HepG2 (cell line): ENCODE measurements around the gene NIBAN1. TPM values are rescaled to one million over a fixed set of nuclear protein-coding genes. Genes with fewer than 3 reads are reported as not detected.

ENCODE experiments used
- ATAC-seq: fragments of 200-7000 bp; cut with Tn5 transposase; 3 replicates; pipeline ENCODE4 v1.9.1; 2020; ENCODE audit warnings: mild to moderate bottlenecking, moderate library complexity
- BruUV-seq: library from RNA; stranded (reverse); fragments of 400-500 nt; replicated peaks from 2 replicates; lab custom pipeline; 2021; lab: Mats Ljungman, UMichigan
- CTCF ChIA-PET: fragments of 300-600 bp; formaldehyde crosslinking; extraction: SDS; loops from one replicate; lab custom pipeline; 2021; ENCODE audit warnings: low total read pairs, inconsistent platforms, low intra/inter-chr PET ratio; lab: Yijun Ruan, JAX
- POLR2A ChIA-PET: fragments of 350-600 bp; sonication (Branson Sonifier 250); formaldehyde crosslinking; loops from one replicate; lab custom pipeline; 2020; ENCODE audit warnings: antibody characterized with exemption, inconsistent platforms; lab: Yijun Ruan, JAX
- DNase-seq: peaks from one replicate; pipeline ENCODE4 v3.0.0-alpha.2; 2015; ENCODE audit warnings: low spot score
- FAIRE-seq: peaks from 3 replicates; lab custom pipeline; 2011; peaks lifted over from hg19 to GRCh38; lab: Jason Lieb, UNC
- H2AFZ ChIP-seq: one replicate; pipeline ENCODE4 v1.6.1; 2011; ENCODE audit warnings: low read length, inconsistent platforms
- H3K27ac ChIP-seq: fragments of 300-600 bp; 3 replicates; pipeline ENCODE4 v1.8.0; 2011; ENCODE audit warnings: mixed run types, mild to moderate bottlenecking, mixed read lengths, low read length, inconsistent platforms; ENCODE audit not compliant: insufficient read depth; ENCODE audit errors: extremely low read length
- H3K27me3 ChIP-seq, 2 experiments: fragments of 200-600 bp in 1 of 2; 2 replicates in 1 of 2; 3 replicates in 1 of 2; pipeline versions ENCODE4 v1.6.0 to v1.8.0; 2011; ENCODE audit warnings: low read length in 2 of 2, mild to moderate bottlenecking in 2 of 2, moderate library complexity in 2 of 2, inconsistent platforms in 1 of 2; ENCODE audit not compliant: insufficient read depth in 2 of 2, control insufficient read depth in 1 of 2
- H3K36me3 ChIP-seq, 2 experiments: fragments of 200-600 bp in 1 of 2; replicated peaks in 1 of 2; 2 replicates in 1 of 2; 3 replicates in 1 of 2; pipeline versions ENCODE4 v1.5.1 to v1.8.0; 2011; ENCODE audit warnings: low read length in 2 of 2, inconsistent platforms in 1 of 2; ENCODE audit not compliant: insufficient read depth in 2 of 2, control insufficient read depth in 1 of 2
- H3K4me1 ChIP-seq: 2 replicates; pipeline ENCODE4 v1.5.1; 2012; ENCODE audit warnings: low read length, inconsistent platforms; ENCODE audit not compliant: insufficient read depth
- H3K4me2 ChIP-seq: 2 replicates; pipeline ENCODE4 v1.6.0; 2011; ENCODE audit warnings: low read depth, low read length, inconsistent platforms
- H3K4me3 ChIP-seq, 3 experiments: fragments of 200-600 bp in 1 of 3; sonication (generic), shearing (Covaris generic) in 1 of 3; replicated peaks in 1 of 3; 2 replicates each; pipeline ENCODE4 v1.5.1; 2011 to 2016; ENCODE audit warnings: low read length in 3 of 3, inconsistent platforms in 2 of 3, low read depth in 2 of 3, mild to moderate bottlenecking in 2 of 3, control low read depth in 1 of 3, mixed read lengths in 1 of 3; ENCODE audit not compliant: insufficient read depth in 1 of 3
- H3K79me2 ChIP-seq: one replicate; pipeline ENCODE4 v1.6.1; 2011; ENCODE audit warnings: low read length, inconsistent platforms; ENCODE audit not compliant: insufficient read depth
- H3K9ac ChIP-seq: 2 replicates; pipeline ENCODE4 v1.6.0; 2011; ENCODE audit warnings: mild to moderate bottlenecking, low read depth, low read length, inconsistent platforms; ENCODE audit not compliant: insufficient read depth
- H3K9me3 ChIP-seq: 2 replicates; pipeline ENCODE4 v1.5.1; 2012; ENCODE audit warnings: mild to moderate bottlenecking, low read length
- H4K20me1 ChIP-seq: 2 replicates; pipeline ENCODE4 v1.6.0; 2011; ENCODE audit warnings: inconsistent platforms, mild to moderate bottlenecking, low read length, moderate library complexity; ENCODE audit not compliant: insufficient read depth
- ARID2 ChIP-seq: sonication (generic); formaldehyde crosslinking; IDR thresholded peaks from 2 replicates; pipeline ENCODE4 v1.8.1; 2022; ENCODE audit warnings: mild to moderate bottlenecking, missing genetic modification reagents, borderline replicate concordance
- ASH2L ChIP-seq: fragments of 300-600, 200-600 bp; sonication (generic); IDR thresholded peaks from 2 replicates; pipeline ENCODE4 v1.7.0; 2017; ENCODE audit warnings: low read depth, mild to moderate bottlenecking, moderate library complexity, mixed read lengths, low read length; ENCODE audit not compliant: insufficient read length
- BORCS8-MEF2B ChIP-seq: sonication (generic); formaldehyde crosslinking; IDR thresholded peaks from 2 replicates; pipeline ENCODE4 v1.8.0; 2022; ENCODE audit warnings: mild to moderate bottlenecking, missing genetic modification reagents
- EEA1 ChIP-seq: sonication (generic); formaldehyde crosslinking; IDR thresholded peaks from 2 replicates; pipeline ENCODE4 v1.5.1; 2020; ENCODE audit warnings: mild to moderate bottlenecking, missing genetic modification reagents, borderline replicate concordance
- FOXK2 ChIP-seq: fragments of 450-650 bp; IDR thresholded peaks from 2 replicates; pipeline ENCODE4 v1.6.1; 2016
- JUNB ChIP-seq: sonication (generic); formaldehyde crosslinking; IDR thresholded peaks from 2 replicates; pipeline ENCODE4 v1.8.0; 2022; ENCODE audit warnings: missing genetic modification reagents, mild to moderate bottlenecking, borderline replicate concordance
- MED8 ChIP-seq: sonication (generic); formaldehyde crosslinking; IDR thresholded peaks from 2 replicates; pipeline ENCODE4 v1.8.1; 2023; ENCODE audit warnings: mild to moderate bottlenecking, missing genetic modification reagents; ENCODE audit not compliant: insufficient replicate concordance
- SPEN ChIP-seq: sonication (generic); formaldehyde crosslinking; IDR thresholded peaks from 2 replicates; pipeline ENCODE4 v1.5.1; 2020; ENCODE audit warnings: low read depth, mild to moderate bottlenecking, missing genetic modification reagents
- ZC3H13 ChIP-seq: sonication (generic); formaldehyde crosslinking; IDR thresholded peaks from 2 replicates; pipeline ENCODE4 v1.8.1; 2023; ENCODE audit warnings: mild to moderate bottlenecking, missing genetic modification reagents, moderate library complexity
- ZNF232 ChIP-seq: sonication (generic); formaldehyde crosslinking; IDR thresholded peaks from 2 replicates; pipeline ENCODE4 v1.4.0; 2020; ENCODE audit warnings: missing genetic modification reagents, borderline replicate concordance
- ZNF326 ChIP-seq: sonication (generic); formaldehyde crosslinking; IDR thresholded peaks from 2 replicates; pipeline ENCODE4 v1.4.0; 2020; ENCODE audit warnings: missing genetic modification reagents, borderline replicate concordance
- ZNF33A ChIP-seq: sonication (generic); formaldehyde crosslinking; IDR thresholded peaks from 2 replicates; pipeline ENCODE4 v1.5.1; 2020; ENCODE audit warnings: missing genetic modification reagents, mild to moderate bottlenecking, moderate library complexity, borderline replicate concordance
- ZNF343 ChIP-seq: sonication (generic); formaldehyde crosslinking; IDR thresholded peaks from 2 replicates; pipeline ENCODE4 v1.4.0; 2020; ENCODE audit warnings: mild to moderate bottlenecking, missing genetic modification reagents
- ZNF451 ChIP-seq: sonication (generic); formaldehyde crosslinking; IDR thresholded peaks from 2 replicates; pipeline ENCODE4 v1.5.0; 2020; ENCODE audit warnings: mild to moderate bottlenecking, missing genetic modification reagents
- WGBS: methylation state at CpG from one replicate; pipeline ENCODE4 v1.1.6; 2017; ENCODE audit warnings: low lambda C conversion rate; 5-methylcytosine and 5-hydroxymethylcytosine counted together
- in situ Hi-C: cut with HindIII; loops from 2 replicates; pipeline ENCODE4 v1.10.0; 2017; ENCODE audit warnings: low pct_unique_long_range_greater_than_20kb; ENCODE audit not compliant: extremely low pct_ligation_motif_present
- intact Hi-C: fragments of 100-400 bp; cut with micrococcal nuclease; formaldehyde crosslinking; loops from one replicate; pipeline ENCODE4 v1.10.0; 2022; ENCODE audit not compliant: unreplicated experiment
- polyA plus RNA-seq, 8 experiments: library from polyadenylated mRNA; depleted of rRNA in 3 of 8; stranded (reverse) in 7 of 8; unstranded in 1 of 8; fragments of >200 nt; fragmentation: Illumina TruSeq in 4 of 8; extraction: Trizol in 4 of 8; gene quantifications; 2 replicates each; pipeline versions ENCODE4 v1.2.1 to v1.2.3, GENCODE V29; 2011 to 2016; ENCODE audit warnings: low read depth in 4 of 8, missing spikeins in 1 of 8, mixed read lengths in 1 of 8; ENCODE audit not compliant: insufficient read depth in 1 of 8
- total RNA-seq, 5 experiments: library from RNA; depleted of rRNA; stranded (reverse); fragments of >200 nt; fragmentation: Illumina TruSeq; extraction: Trizol; gene quantifications; 2 replicates each; pipeline ENCODE4 v1.2.3, GENCODE V29; 2016; ENCODE audit warnings: low read depth in 1 of 5
- TF ChIP-seq, protein P1 (sequence below): sonication (generic); formaldehyde crosslinking; conservative IDR thresholded peaks from 2 replicates; pipeline ENCODE4 v1.4.0; 2020; ENCODE audit warnings: missing genetic modification reagents
- TF ChIP-seq, protein P2 (sequence below): IDR thresholded peaks from 2 replicates; pipeline ENCODE4 v1.6.1; 2016; ENCODE audit warnings: missing biosample characterization, missing genetic modification reagents, low read depth

The NIBAN1 gene
- total and polyA plus RNA-seq, 2 of the 13 experiments (the other 11 are each of a cell fraction or from before 2014, with no cell fraction given), result not detected

DNA sequence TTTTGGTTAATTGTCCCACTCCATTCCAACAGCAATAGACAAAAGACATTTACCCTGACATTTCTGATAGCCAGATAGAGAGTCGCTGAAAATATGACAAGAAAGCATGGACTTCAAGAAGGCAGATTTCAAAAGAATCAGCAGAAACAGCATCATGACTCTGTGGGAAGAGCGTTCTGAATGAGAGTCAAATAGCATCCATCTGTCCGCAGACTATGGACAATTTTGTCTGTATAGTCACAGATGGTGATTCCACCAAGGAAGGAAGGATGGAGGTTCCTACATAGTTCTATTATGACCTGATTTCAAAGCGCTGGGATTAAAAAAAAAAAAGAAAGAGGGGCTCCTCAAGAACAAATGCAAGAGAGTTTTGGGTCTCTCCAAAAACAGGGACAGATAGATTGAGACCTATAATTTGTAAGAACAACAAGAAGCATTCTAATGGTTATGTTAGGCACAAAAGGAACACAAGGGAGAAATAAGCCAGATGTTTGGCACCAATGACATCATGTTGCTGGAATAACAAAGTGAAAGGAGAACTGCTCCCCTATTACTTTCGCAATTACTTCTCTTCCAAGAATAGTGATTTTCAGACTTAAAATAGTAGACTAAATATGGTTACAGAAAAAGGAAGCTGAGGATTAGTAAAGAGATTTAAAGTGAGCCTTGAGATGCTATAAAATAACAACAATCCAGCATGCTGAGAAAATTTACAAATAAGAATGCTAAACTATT is 28.5 kb downstream of the NIBAN1 start:
- Histone ChIP-seq H3K4me1 (no peaks in the 10 kb centered on the region), H3K9me3 (no peaks in the 10 kb centered on the region), H3K9ac (no peak overlapping the region), H3K4me3 (no peak overlapping the region), H2AFZ (no peak overlapping the region), H3K27ac (no peak overlapping the region), H3K4me2 (no peak overlapping the region), H3K79me2 (no peaks in the 10 kb centered on the region), H4K20me1 (no peaks in the 10 kb centered on the region), H3K27me3 (no peaks in the 10 kb centered on the region; a peak in 2 of 5 replicates), H3K36me3 (no peaks in the 10 kb centered on the region)
- no peak for TF ChIP-seq ZNF232 (CRISPR knock-in tag)
- TF ChIP-seq SPEN, result no peak
- no peak for TF ChIP-seq JUNB
- TF ChIP-seq, protein P1, sequence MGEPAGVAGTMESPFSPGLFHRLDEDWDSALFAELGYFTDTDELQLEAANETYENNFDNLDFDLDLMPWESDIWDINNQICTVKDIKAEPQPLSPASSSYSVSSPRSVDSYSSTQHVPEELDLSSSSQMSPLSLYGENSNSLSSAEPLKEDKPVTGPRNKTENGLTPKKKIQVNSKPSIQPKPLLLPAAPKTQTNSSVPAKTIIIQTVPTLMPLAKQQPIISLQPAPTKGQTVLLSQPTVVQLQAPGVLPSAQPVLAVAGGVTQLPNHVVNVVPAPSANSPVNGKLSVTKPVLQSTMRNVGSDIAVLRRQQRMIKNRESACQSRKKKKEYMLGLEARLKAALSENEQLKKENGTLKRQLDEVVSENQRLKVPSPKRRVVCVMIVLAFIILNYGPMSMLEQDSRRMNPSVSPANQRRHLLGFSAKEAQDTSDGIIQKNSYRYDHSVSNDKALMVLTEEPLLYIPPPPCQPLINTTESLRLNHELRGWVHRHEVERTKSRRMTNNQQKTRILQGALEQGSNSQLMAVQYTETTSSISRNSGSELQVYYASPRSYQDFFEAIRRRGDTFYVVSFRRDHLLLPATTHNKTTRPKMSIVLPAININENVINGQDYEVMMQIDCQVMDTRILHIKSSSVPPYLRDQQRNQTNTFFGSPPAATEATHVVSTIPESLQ (CRISPR knock-in tag), result no peak
- TF ChIP-seq ARID2 (CRISPR knock-in tag), result no peak
- no peak for TF ChIP-seq MED8 (CRISPR knock-in tag)
- no peak for TF ChIP-seq ZNF451
- no peak for TF ChIP-seq BORCS8-MEF2B (CRISPR knock-in tag)
- TF ChIP-seq ZNF343 (CRISPR knock-in tag), result no peak
- TF ChIP-seq, protein P2, sequence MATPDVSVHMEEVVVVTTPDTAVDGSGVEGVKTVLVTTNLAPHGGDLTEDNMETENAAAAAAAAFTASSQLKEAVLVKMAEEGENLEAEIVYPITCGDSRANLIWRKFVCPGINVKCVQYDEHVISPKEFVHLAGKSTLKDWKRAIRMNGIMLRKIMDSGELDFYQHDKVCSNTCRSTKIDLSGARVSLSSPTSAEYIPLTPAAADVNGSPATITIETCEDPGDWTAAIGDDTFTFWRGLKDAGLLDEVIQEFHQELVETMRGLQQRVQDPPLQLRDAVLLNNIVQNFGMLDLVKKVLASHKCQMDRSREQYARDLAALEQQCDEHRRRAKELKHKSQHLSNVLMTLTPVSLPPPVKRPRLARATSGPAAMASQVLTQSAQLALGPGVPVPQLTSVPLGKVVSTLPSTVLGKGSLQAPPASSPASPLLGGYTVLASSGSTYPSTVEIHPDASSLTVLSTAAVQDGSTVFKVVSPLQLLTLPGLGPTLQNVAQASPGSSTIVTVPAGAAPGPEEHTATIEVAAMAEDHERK (CRISPR knock-in tag), result no peak
- TF ChIP-seq ZNF326 (CRISPR knock-in tag), result no peak
- no peak for TF ChIP-seq FOXK2
- TF ChIP-seq ASH2L, result no peak
- TF ChIP-seq ZC3H13, result no peak
- no peak for TF ChIP-seq ZNF33A (CRISPR knock-in tag)
- no peak for TF ChIP-seq EEA1 (CRISPR knock-in tag)
- ChIA-PET CTCF (no interaction called here), POLR2A (no interaction called here)
- intact Hi-C loops, result no loop called here
- in situ Hi-C loops, result no loop called here
- no TSS peak for BruUV-seq
- 33% methylated on average over 5 of the region's 5 CpGs for WGBS
- FAIRE-seq (no peak), ATAC-seq (no peak), DNase-seq (no peak)
